Thyroid gland (tissue), 4 donors: ENCODE results near the gene SPRR5. TPM values are rescaled to one million over a fixed set of nuclear protein-coding genes. Genes with fewer than 3 reads are reported as not detected.

Experiments
- DNase-seq, 2 donors: peaks; one replicate each; pipeline ENCODE4 v3.0.0-alpha.2; 2019
- H3K27ac ChIP-seq, 3 donors: fragments of 200-600 bp; sonication (generic); 1 replicate in 2 of 3; 2 replicates in 1 of 3; pipeline ENCODE4 v1.5.1; 2016 to 2019; ENCODE audit warnings: mild to moderate bottlenecking in 1 of 3, moderate library complexity in 1 of 3
- H3K27me3 ChIP-seq: fragments of 200-600 bp; sonication (generic); one replicate; pipeline ENCODE4 v1.5.1; 2019
- H3K36me3 ChIP-seq, 2 donors: fragments of 200-600 bp; sonication (generic); one replicate each; pipeline ENCODE4 v1.5.1; 2016 to 2019
- H3K4me1 ChIP-seq, 2 donors: fragments of 200-600 bp; sonication (generic); one replicate each; pipeline ENCODE4 v1.5.1; 2017 to 2019
- H3K4me3 ChIP-seq, 3 donors: fragments of 200-600 bp; sonication (generic); replicated peaks in 1 of 3; 1 replicate in 2 of 3; 2 replicates in 1 of 3; pipeline ENCODE4 v1.5.1; 2016; ENCODE audit warnings: mild to moderate bottlenecking in 1 of 3
- H3K9me3 ChIP-seq: fragments of 200-600 bp; sonication (generic); one replicate; pipeline ENCODE4 v1.5.1; 2017
- POLR2A ChIP-seq, 2 donors: fragments of 450-650 bp; IDR thresholded peaks; one replicate each; pipeline ENCODE4 v1.6.1; 2017; ENCODE audit warnings: antibody characterized with exemption in 2 of 2, mild to moderate bottlenecking in 2 of 2, moderate library complexity in 1 of 2
- WGBS, 2 donors: methylation state at CpG; one replicate each; pipeline ENCODE4 v1.1.5; 2017; 5-methylcytosine and 5-hydroxymethylcytosine counted together
- intact Hi-C: fragments of 100-400 bp; cut with DNase I; formaldehyde crosslinking; loops from one replicate; pipeline ENCODE4 v1.15.1; 2023
- total RNA-seq, 4 donors: library from RNA; depleted of rRNA; stranded (reverse); fragments of >200 nt; gene quantifications; one replicate each; pipeline ENCODE4 v1.2.3, GENCODE V29; 2016
- TF ChIP-seq, protein P1 (sequence below), 6 experiments: fragments of 200-600 bp in 3 of 6; fragments of 450-650 bp in 3 of 6; sonication (generic) in 3 of 6; IDR thresholded peaks; one replicate each; pipeline ENCODE4 v1.5.1; 2016 to 2019; ENCODE audit warnings: antibody characterized with exemption in 6 of 6, mild to moderate bottlenecking in 2 of 6, inconsistent platforms in 1 of 6, moderate library complexity in 1 of 6

Gene SPRR5
- total RNA-seq, 4 donors from 2014 or later, result not detected

DNA sequence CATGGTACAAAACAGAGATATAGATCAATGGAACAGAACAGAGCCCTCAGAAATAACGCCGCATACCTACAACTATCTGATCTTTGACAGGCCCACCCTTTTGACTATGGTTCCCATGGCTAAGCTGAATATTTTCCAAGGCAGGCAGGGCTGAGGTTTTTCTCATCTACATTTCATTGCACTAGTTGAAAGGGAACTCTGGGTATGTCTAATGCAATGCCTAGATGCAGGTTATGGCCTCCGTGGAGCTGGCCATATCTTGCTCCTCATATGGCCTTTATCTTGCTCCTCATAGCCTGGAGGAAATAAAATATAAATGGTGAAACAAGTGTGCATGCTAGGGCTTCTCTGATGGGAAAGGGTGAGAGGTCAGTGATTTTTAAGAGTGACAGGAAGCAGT is 10.6 kb downstream of the SPRR5 start:
- Histone ChIP-seq H3K9me3 (no peaks in the 10 kb centered on the region), H3K36me3 (no peaks in the 10 kb centered on the region), H3K4me1 (no peaks in the 10 kb centered on the region), H3K27me3 (no peaks in the 10 kb centered on the region), H3K4me3 (no peak overlapping the region), H3K27ac (no peak overlapping the region)
- 82 to 91% methylated on average over 3 of the region's 3 CpGs for WGBS, 2 donors
- no peak for DNase-seq
- intact Hi-C loops, result no loop called here
- no peak for TF ChIP-seq POLR2A (IDR thresholded peaks at IDR 0.05)
- TF ChIP-seq, protein P1, sequence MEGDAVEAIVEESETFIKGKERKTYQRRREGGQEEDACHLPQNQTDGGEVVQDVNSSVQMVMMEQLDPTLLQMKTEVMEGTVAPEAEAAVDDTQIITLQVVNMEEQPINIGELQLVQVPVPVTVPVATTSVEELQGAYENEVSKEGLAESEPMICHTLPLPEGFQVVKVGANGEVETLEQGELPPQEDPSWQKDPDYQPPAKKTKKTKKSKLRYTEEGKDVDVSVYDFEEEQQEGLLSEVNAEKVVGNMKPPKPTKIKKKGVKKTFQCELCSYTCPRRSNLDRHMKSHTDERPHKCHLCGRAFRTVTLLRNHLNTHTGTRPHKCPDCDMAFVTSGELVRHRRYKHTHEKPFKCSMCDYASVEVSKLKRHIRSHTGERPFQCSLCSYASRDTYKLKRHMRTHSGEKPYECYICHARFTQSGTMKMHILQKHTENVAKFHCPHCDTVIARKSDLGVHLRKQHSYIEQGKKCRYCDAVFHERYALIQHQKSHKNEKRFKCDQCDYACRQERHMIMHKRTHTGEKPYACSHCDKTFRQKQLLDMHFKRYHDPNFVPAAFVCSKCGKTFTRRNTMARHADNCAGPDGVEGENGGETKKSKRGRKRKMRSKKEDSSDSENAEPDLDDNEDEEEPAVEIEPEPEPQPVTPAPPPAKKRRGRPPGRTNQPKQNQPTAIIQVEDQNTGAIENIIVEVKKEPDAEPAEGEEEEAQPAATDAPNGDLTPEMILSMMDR (IDR thresholded peaks at IDR 0.05), result no peak

DNA sequence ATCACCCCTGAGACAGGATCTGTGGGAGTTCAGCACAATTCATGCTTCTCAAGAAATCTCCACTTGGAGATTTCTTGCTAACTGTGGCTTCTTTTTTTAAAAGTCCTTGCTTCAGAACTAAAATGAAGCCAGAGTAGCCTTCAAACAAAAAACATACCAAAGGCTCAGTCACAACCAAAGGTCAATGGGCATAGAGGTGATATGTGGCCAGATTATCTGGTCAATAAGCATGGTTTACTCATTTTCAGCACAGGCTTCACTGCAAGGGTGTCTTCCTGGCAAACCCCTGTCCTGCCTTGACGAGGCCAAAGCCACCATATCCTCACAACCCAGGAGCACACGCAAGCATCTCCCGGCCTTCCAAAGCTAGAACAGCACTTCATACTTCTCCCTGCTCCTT is 12.3 kb downstream of the SPRR5 start:
- TF ChIP-seq, protein P1 (IDR thresholded peaks at IDR 0.05), result no peak
- no peak for TF ChIP-seq POLR2A (IDR thresholded peaks at IDR 0.05)
- 65 to 78% methylated on average over 3 of the region's 3 CpGs for whole genome bisulfite sequencing, 2 donors
- no peaks in the 10 kb centered on the region for H3K36me3 ChIP-seq
- intact Hi-C loops, result no loop called here
- H3K27me3 ChIP-seq, result no peaks in the 10 kb centered on the region
- H3K27ac ChIP-seq, result no peak overlapping the region
- no peak overlapping the region for H3K4me3 ChIP-seq
- no peaks in the 10 kb centered on the region for H3K4me1 ChIP-seq
- H3K9me3 ChIP-seq, result no peaks in the 10 kb centered on the region
- DNase-seq, result no peak

DNA sequence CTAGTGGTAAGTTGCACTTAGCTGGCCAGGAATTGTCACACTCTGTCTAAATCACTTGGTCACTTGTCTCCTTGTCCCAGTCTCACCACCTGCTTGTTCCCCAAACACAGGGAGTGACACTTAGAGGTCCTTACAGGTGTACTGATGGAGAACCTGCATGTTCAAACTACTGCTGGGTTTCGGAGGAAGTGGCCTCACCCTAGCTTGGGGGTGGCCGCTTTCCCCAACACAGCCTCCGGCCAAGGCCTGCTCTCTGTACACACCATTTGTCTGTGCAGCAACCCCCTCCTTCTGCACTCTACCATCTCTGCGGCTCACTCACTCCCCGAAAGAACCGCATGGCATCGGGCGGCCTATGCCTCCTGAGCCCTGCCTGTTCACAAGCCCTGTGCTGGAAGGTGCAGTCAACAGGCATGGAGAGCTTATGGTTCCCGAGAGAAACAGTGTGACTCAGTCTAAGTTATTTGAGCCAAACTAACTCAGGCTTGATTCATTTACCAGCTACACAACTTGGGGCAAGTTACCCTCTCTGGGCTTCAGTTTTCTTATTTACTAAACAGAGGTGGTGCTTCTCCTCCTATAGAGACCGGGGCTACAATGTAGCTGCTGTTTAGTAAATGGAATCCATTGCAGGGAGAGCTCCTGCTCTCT is 12.9 kb downstream of the SPRR5 start:
- H3K9me3 ChIP-seq, result no peaks in the 10 kb centered on the region

DNA sequence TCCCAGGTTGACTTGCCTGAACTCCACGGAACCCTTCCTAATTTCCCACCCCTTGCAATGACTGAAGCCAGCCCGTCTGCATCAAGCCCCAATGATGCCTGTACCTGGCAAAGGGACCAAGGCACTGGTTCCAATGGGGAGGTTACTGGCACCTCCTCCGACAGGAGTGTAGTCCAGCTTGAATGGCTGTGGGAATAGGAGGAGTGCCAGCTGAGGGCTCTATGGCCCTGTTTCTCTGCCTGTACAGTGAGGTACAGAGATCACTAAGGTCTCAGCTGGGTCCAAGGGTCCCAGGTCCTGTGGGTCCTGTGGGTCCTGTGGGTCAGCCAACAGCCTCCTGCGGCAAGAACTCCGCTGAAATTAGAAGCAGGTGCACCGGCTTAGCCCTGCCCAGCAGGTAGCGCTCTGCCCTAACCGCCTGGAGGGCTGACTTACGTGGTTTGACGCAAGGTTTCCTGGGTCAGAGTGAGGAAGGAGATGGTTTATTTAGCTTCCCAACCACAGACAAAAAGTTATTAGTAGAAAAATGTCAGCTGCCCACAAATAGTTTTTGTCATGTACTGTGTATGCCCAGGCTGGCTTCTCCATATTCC is 13.5 kb downstream of the SPRR5 start:
- no peaks in the 10 kb centered on the region for H3K4me1 ChIP-seq
- DNase-seq, result no peak
- H3K36me3 ChIP-seq, result no peaks in the 10 kb centered on the region
- H3K4me3 ChIP-seq, result no peak overlapping the region
- WGBS, 2 donors, result 73 to 80% methylated on average over 8 to 9 of the region's 10 CpGs
- intact Hi-C loops, result no loop called here
- H3K27ac ChIP-seq, result no peak overlapping the region
- TF ChIP-seq, protein P1 (IDR thresholded peaks at IDR 0.05), result no peak
- no peak for TF ChIP-seq POLR2A (IDR thresholded peaks at IDR 0.05)
- no peaks in the 10 kb centered on the region for H3K27me3 ChIP-seq
- H3K9me3 ChIP-seq, result no peaks in the 10 kb centered on the region

More for the DNA sequence above, 12.9 kb downstream of the SPRR5 start:
- intact Hi-C loops, result no loop called here
- 79 to 87% methylated on average over 10 of the region's 10 CpGs for WGBS, 2 donors
- Histone ChIP-seq H3K27me3 (no peaks in the 10 kb centered on the region), H3K36me3 (no peaks in the 10 kb centered on the region), H3K27ac (no peak overlapping the region), H3K4me3 (no peak overlapping the region), H3K4me1 (no peaks in the 10 kb centered on the region)
- TF ChIP-seq, protein P1 (IDR thresholded peaks at IDR 0.05), result no peak
- no peak for TF ChIP-seq POLR2A (IDR thresholded peaks at IDR 0.05)
- no peak for DNase-seq

DNA sequence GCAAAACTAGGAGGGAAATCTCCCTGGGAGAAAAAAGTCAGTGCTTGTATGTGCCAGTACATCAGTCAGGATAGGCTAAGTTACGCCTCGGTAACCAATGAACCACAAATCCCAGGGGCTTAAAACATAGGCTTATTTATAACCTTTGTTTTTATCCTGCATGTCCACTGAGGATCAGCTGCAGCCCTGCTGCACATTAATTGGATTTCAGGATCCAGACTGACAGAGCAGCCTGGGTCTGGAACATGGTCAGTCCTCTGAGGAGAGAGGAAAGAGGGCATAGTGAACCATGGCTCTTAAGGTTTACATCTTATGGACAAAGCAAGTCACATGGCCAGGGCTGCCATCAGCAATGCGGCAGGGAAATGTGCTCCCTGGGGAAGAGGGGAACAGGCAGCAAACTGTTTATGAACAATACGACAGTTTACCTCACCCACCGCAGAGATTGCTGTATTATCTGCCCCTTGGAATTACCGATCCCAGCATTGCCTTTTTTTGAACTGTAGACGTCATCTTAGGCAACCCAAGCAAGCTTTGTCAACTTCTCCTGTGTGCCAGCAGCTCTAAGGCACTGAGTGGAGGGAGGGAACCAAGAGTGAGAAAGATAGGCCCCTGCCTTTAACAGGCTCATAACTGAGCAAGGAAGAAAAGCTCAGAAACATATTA is 14.4 kb downstream of the SPRR5 start:
- no peaks in the 10 kb centered on the region for H3K9me3 ChIP-seq
- no peak overlapping the region for H3K4me3 ChIP-seq
- intact Hi-C loops, result no loop called here
- H3K27ac ChIP-seq, result no peak overlapping the region
- 82 to 86% methylated on average over 7 of the region's 7 CpGs for WGBS, 2 donors
- TF ChIP-seq, protein P1 (IDR thresholded peaks at IDR 0.05), result no peak
- no peak for TF ChIP-seq POLR2A (IDR thresholded peaks at IDR 0.05)
- H3K36me3 ChIP-seq, result no peaks in the 10 kb centered on the region
- H3K4me1 ChIP-seq, result no peaks in the 10 kb centered on the region
- H3K27me3 ChIP-seq, result no peaks in the 10 kb centered on the region
- no peak for DNase-seq
